GM23338 (cell line): Measurements from ENCODE around the gene GLIS2.

ENCODE experiments used
- CREB1 ChIP-seq: fragments of 250-450 bp; sonication (Bioruptor Pico); IDR thresholded peaks from 2 replicates; pipeline ENCODE4 v1.5.0; 2020; ENCODE audit warnings: low read depth, mild to moderate bottlenecking, moderate library complexity
- EZH2 ChIP-seq: fragments of 200-600 bp; sonication (generic); IDR thresholded peaks from one replicate; pipeline ENCODE4 v1.8.0; 2017; ENCODE audit warnings: antibody characterized with exemption, mild to moderate bottlenecking, low read depth; ENCODE audit not compliant: unreplicated experiment
- EZH2phosphoT487 ChIP-seq: fragments of 200-600 bp; sonication (generic); IDR thresholded peaks from one replicate; pipeline ENCODE4 v1.8.1; 2018; ENCODE audit warnings: antibody characterized with exemption; ENCODE audit not compliant: unreplicated experiment
- JUNB ChIP-seq: IDR thresholded peaks from one replicate; pipeline ENCODE4 v1.6.1; 2016; ENCODE audit warnings: antibody characterized with exemption; ENCODE audit not compliant: unreplicated experiment
- NANOG ChIP-seq: IDR thresholded peaks from 2 replicates; pipeline ENCODE4 v1.6.1; 2016; ENCODE audit warnings: antibody characterized with exemption, borderline replicate concordance
- POLR2AphosphoS5 ChIP-seq: IDR thresholded peaks from 2 replicates; pipeline ENCODE4 v1.6.1; 2016; ENCODE audit warnings: antibody characterized with exemption, low read depth
- STAT1 ChIP-seq: IDR thresholded peaks from one replicate; pipeline ENCODE4 v1.6.1; 2016; ENCODE audit warnings: antibody characterized with exemption; ENCODE audit not compliant: unreplicated experiment
- ZNF114 ChIP-seq: fragments of 250-450 bp; sonication (Bioruptor Pico); IDR thresholded peaks from 2 replicates; pipeline ENCODE4 v1.5.0; 2020; ENCODE audit warnings: mild to moderate bottlenecking, moderate library complexity
- ZNF331 ChIP-seq: fragments of 250-450 bp; sonication (Bioruptor Pico); IDR thresholded peaks from 2 replicates; pipeline ENCODE4 v1.5.0; 2020; ENCODE audit warnings: low read depth, mild to moderate bottlenecking, moderate library complexity
- TF ChIP-seq, protein P1 (sequence below), 2 experiments: fragments of 200-600 bp in 1 of 2; sonication (generic) in 1 of 2; conservative IDR thresholded peaks; 2 replicates each; pipeline versions ENCODE4 v1.5.1 to v1.6.1; 2016 to 2017; ENCODE audit warnings: antibody characterized with exemption in 2 of 2, low read depth in 2 of 2, mild to moderate bottlenecking in 2 of 2, moderate library complexity in 1 of 2
- TF ChIP-seq, protein P2 (sequence below): IDR thresholded peaks from one replicate; pipeline ENCODE4 v1.6.1; 2018; ENCODE audit warnings: antibody characterized with exemption; ENCODE audit not compliant: unreplicated experiment
- TF ChIP-seq, protein P3 (sequence below): IDR thresholded peaks from 2 replicates; pipeline ENCODE4 v1.6.1; 2016; ENCODE audit warnings: antibody characterized with exemption

DNA sequence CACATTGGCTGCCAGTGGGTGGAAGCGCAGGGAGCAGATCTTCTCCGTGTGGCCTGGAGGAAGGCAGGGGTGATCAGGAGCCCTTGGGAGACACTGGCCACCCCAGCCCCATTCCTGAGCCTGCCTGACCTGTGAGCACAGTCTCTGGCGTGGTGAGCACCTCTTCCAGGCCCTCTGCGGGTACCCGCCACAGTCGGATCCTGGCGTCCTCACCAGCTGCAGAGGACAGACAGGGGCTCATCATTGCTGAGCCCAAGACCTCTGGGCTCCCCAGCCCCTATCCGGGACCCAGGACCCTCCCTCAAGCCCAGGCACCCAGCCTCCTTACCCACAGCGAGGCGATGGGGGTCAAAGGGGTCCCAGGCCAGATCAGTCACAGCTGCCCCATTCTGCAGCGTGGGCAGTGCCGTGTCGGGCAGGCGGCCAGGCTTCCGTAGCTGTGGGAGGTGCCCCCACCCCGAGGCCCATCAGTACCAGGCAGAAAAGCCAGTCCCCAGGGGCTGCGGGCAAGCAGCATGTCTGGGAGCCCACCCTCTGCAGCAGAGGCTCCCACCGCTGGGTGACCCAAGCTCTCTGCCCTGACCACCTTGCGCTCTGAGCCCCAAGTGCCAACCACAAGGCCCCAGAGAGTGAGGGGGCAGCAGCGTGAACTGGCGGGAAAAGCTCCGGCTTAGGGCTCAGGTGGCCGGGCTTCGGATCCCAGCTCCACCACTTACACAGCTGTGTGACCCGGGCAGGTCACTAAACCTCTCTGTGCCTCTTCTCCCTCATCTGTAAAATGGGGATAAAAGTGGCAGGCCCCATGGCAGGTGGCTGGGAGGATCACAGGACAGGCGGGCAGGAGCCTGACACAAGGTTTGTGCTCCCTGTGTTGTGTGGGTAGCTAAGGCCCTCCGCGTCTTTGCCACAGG lies 45.4 kb downstream of the GLIS2 start:
- TF ChIP-seq, protein P1, sequence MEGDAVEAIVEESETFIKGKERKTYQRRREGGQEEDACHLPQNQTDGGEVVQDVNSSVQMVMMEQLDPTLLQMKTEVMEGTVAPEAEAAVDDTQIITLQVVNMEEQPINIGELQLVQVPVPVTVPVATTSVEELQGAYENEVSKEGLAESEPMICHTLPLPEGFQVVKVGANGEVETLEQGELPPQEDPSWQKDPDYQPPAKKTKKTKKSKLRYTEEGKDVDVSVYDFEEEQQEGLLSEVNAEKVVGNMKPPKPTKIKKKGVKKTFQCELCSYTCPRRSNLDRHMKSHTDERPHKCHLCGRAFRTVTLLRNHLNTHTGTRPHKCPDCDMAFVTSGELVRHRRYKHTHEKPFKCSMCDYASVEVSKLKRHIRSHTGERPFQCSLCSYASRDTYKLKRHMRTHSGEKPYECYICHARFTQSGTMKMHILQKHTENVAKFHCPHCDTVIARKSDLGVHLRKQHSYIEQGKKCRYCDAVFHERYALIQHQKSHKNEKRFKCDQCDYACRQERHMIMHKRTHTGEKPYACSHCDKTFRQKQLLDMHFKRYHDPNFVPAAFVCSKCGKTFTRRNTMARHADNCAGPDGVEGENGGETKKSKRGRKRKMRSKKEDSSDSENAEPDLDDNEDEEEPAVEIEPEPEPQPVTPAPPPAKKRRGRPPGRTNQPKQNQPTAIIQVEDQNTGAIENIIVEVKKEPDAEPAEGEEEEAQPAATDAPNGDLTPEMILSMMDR (conservative IDR thresholded peaks at IDR 0.05; ENCODE audit: low read depth in 2 of 2): no peak
- no peak for TF ChIP-seq POLR2AphosphoS5
- TF ChIP-seq, protein P2, sequence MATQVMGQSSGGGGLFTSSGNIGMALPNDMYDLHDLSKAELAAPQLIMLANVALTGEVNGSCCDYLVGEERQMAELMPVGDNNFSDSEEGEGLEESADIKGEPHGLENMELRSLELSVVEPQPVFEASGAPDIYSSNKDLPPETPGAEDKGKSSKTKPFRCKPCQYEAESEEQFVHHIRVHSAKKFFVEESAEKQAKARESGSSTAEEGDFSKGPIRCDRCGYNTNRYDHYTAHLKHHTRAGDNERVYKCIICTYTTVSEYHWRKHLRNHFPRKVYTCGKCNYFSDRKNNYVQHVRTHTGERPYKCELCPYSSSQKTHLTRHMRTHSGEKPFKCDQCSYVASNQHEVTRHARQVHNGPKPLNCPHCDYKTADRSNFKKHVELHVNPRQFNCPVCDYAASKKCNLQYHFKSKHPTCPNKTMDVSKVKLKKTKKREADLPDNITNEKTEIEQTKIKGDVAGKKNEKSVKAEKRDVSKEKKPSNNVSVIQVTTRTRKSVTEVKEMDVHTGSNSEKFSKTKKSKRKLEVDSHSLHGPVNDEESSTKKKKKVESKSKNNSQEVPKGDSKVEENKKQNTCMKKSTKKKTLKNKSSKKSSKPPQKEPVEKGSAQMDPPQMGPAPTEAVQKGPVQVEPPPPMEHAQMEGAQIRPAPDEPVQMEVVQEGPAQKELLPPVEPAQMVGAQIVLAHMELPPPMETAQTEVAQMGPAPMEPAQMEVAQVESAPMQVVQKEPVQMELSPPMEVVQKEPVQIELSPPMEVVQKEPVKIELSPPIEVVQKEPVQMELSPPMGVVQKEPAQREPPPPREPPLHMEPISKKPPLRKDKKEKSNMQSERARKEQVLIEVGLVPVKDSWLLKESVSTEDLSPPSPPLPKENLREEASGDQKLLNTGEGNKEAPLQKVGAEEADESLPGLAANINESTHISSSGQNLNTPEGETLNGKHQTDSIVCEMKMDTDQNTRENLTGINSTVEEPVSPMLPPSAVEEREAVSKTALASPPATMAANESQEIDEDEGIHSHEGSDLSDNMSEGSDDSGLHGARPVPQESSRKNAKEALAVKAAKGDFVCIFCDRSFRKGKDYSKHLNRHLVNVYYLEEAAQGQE: no peak
- no peak for TF ChIP-seq EZH2
- no peak for TF ChIP-seq EZH2phosphoT487
- TF ChIP-seq JUNB: no peak
- no peak for TF ChIP-seq NANOG
- no peak for TF ChIP-seq CREB1 (CRISPR knock-in tag)
- TF ChIP-seq, protein P3, sequence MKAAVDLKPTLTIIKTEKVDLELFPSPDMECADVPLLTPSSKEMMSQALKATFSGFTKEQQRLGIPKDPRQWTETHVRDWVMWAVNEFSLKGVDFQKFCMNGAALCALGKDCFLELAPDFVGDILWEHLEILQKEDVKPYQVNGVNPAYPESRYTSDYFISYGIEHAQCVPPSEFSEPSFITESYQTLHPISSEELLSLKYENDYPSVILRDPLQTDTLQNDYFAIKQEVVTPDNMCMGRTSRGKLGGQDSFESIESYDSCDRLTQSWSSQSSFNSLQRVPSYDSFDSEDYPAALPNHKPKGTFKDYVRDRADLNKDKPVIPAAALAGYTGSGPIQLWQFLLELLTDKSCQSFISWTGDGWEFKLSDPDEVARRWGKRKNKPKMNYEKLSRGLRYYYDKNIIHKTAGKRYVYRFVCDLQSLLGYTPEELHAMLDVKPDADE: no peak
- no peak for TF ChIP-seq STAT1
- TF ChIP-seq ZNF331 (CRISPR knock-in tag): no peak
- TF ChIP-seq ZNF114: no peak
